ENCODE measurements around the gene SAMD14.

The SAMD14 gene

DNA sequence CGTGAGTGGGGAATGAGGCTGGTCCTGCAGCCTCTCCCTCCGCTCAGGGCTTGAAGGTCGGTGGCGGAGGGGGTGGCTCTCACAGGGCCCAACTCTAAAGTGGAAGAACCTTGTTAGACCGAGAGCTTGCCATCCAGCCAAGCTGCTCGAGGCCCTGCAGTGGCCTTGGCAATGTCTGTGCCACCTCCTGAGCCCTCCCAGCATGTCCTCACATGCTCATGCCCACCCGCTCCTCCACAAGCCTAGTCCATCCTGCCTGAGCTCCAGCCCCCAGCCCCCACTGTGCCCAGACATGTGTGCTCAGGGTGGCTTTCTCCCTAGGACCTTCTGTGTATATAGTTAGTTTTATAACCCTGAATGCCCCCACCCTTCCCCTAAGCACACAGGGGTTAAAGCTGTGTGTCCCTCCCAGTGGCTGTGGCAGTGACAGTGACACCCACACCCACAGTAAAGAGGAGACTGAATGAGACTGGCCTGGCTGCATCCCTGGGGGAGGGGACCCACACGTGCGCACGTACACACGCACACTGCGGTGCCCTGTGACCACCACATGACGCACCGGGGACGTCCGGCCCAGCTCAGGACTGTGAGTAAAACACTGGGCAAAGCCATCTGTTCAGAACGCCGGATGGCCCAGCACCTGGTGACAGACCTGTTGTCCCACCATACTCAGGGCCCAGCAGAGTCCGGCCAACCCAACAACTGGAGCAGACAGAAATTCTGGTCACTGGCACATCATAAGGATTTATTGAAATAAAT, 19.2 kb downstream of the SAMD14 start:
- no peak overlapping the region for H3K27ac Mint-ChIP-seq
- no peak for ATAC-seq (replicated peaks)

GRCh38 chr17:50109785-50110184, 20.2 kb downstream of the SAMD14 start:
- H3K4me3 Mint-ChIP-seq, result no peak overlapping the region
- peaks cover 9 to 18% of the 10 kb centered on the region in 2 donors for H3K36me3 Mint-ChIP-seq
- H3K27me3 Mint-ChIP-seq, result peaks cover 11 to 19% of the 10 kb centered on the region in 2 donors
- ATAC-seq (replicated peaks) (no peak), DNase-seq (no peak)
- H3K27ac Mint-ChIP-seq, result no peak overlapping the region
- H3K4me1 Mint-ChIP-seq, result peaks cover under 1% of the 10 kb centered on the region in 2 donors
- H3K9me3 Mint-ChIP-seq, result no peaks in the 10 kb centered on the region

More for the DNA sequence above, 19.2 kb downstream of the SAMD14 start:
- H3K4me1 Mint-ChIP-seq, result peaks cover 6 to 7% of the 10 kb centered on the region in 2 donors
- DNase-seq, result no peak
- H3K9me3 Mint-ChIP-seq, result no peaks in the 10 kb centered on the region
- H3K4me3 Mint-ChIP-seq, result no peak overlapping the region
- peaks cover 19 to 29% of the 10 kb centered on the region in 2 donors for H3K27me3 Mint-ChIP-seq
- H3K36me3 Mint-ChIP-seq, result peaks cover 1 to 9% of the 10 kb centered on the region in 2 donors

GRCh38 chr17:50109207-50109606, 20.8 kb downstream of the SAMD14 start:
- Mint-ChIP-seq H3K27me3 (peaks cover 11 to 13% of the 10 kb centered on the region in 2 donors), H3K27ac (peak overlapping the region; percentile 62), H3K4me1 (no peaks in the 10 kb centered on the region), H3K9me3 (no peaks in the 10 kb centered on the region), H3K4me3 (no peak overlapping the region), H3K36me3 (peaks cover 9 to 19% of the 10 kb centered on the region in 2 donors)
- no peak for ATAC-seq (replicated peaks)
- no peak for DNase-seq

- Mint-ChIP-seq H3K27me3 (peaks cover 6 to 7% of the 10 kb centered on the region in 2 donors), H3K4me1 (no peaks in the 10 kb centered on the region), H3K36me3 (peaks cover 9 to 19% of the 10 kb centered on the region in 2 donors), H3K27ac (no peak overlapping the region), H3K9me3 (no peaks in the 10 kb centered on the region), H3K4me3 (no peak overlapping the region)
- ATAC-seq (replicated peaks) (no peak), DNase-seq (no peak)
These were observed 21.4 kb downstream of the SAMD14 start for GRCh38 chr17:50108556-50108955.

GRCh38 chr17:50107790-50108414, 22.1 kb downstream of the SAMD14 start:
- ATAC-seq (replicated peaks) (no peak), DNase-seq (no peak)
- H3K27ac Mint-ChIP-seq, result no peak overlapping the region
- no peaks in the 10 kb centered on the region for H3K9me3 Mint-ChIP-seq
- no peaks in the 10 kb centered on the region for H3K4me1 Mint-ChIP-seq
- peaks cover under 1 to 2% of the 10 kb centered on the region in 2 donors for H3K27me3 Mint-ChIP-seq
- H3K4me3 Mint-ChIP-seq, result no peak overlapping the region
- peaks cover 9 to 19% of the 10 kb centered on the region in 2 donors for H3K36me3 Mint-ChIP-seq

DNA sequence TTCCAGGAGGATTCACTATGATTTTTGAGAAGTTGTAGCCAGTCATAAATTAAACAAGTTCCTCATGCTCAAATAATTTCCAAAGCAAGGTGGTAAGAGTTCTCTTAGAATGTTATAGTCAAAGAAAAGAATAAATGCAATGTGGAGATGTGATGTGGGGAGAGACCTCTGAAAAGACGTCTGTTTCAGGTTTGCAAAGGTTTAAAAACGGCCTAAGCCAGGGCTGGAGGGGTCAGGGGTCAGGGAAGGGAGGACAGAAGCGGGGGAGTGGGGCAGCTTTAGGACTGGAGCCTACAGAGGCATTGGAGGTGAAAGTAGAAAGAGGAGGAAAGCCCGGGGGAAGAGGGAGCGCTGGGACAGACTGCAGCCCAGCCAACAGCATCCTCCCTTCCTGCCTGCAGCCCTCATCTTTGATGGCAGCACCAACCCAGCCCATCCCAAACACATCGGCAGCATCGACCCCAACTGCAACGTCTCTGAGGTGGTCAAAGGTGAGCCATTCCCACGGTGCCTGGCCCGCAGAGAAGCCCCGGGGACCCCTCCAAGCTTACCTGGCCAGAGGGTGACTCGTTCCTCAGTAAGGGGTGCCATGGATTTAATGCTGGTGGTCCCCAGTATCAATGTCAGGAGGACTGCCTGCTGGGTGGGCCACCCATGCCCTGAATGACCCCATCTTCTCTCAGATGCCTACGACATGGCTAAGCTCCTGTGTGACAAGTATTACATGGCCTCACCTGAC, 23.4 kb downstream of the SAMD14 start:
- Mint-ChIP-seq H3K27me3 (no peaks in the 10 kb centered on the region), H3K36me3 (peaks cover 9 to 19% of the 10 kb centered on the region in 2 donors), H3K4me1 (no peaks in the 10 kb centered on the region), H3K4me3 (no peak overlapping the region), H3K9me3 (no peaks in the 10 kb centered on the region), H3K27ac (no peak overlapping the region)
- DNase-seq (no peak), ATAC-seq (replicated peaks) (no peak)

DNA sequence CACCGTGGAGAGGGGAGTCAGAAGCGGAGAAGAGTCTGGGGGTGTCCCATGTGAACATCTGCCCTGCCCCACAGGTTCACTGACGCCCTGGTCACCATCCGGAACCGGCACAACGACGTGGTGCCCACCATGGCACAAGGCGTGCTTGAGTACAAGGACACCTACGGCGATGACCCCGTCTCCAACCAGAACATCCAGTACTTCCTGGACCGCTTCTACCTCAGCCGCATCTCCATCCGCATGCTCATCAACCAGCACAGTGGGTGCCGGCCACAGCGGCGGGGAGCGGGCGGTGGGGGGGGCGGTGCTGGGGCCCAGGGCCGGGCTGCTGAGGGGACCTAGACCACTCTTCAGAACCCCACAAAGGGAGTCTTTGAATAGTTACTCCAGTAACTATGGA, 24.1 kb downstream of the SAMD14 start:
- no peaks in the 10 kb centered on the region for H3K27me3 Mint-ChIP-seq
- H3K4me3 Mint-ChIP-seq, result no peak overlapping the region
- no peaks in the 10 kb centered on the region for H3K4me1 Mint-ChIP-seq
- H3K36me3 Mint-ChIP-seq, result peaks cover 10 to 19% of the 10 kb centered on the region in 2 donors
- no peak for DNase-seq
- no peaks in the 10 kb centered on the region for H3K9me3 Mint-ChIP-seq
- H3K27ac Mint-ChIP-seq, result no peak overlapping the region
- no peak for ATAC-seq (replicated peaks)

DNA sequence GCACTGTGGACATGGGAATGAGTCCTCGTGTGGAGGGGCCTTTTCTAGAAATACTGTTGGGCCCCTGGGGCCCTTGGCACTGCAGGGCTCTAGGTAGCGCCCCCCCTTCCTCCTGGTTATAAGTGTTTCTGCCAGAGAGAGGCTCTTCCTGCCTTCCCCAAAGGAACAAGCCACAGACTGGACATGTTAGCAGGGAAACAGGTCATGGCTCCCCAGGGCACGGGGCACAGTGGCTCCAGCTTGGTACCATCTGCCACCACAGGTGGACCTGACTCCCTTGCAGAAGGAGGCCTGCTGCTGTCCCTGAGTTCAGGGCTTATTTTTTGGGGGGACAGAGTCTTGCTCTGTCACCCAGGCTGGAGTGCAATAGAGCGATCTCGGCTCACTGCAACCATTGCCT, 26.0 kb downstream of the SAMD14 start:
- Mint-ChIP-seq H3K9me3 (no peaks in the 10 kb centered on the region), H3K4me1 (peaks cover 2 to 7% of the 10 kb centered on the region in 2 donors), H3K27ac (no peak overlapping the region), H3K4me3 (no peak overlapping the region), H3K27me3 (no peaks in the 10 kb centered on the region), H3K36me3 (peaks cover 15 to 17% of the 10 kb centered on the region in 2 donors)
- DNase-seq, result no peak
- no peak for ATAC-seq (replicated peaks)

- Mint-ChIP-seq H3K9me3 (no peaks in the 10 kb centered on the region), H3K4me1 (peaks cover 2 to 7% of the 10 kb centered on the region in 2 donors), H3K27ac (no peak overlapping the region), H3K4me3 (no peak overlapping the region), H3K27me3 (no peaks in the 10 kb centered on the region), H3K36me3 (peaks cover 13 to 17% of the 10 kb centered on the region in 2 donors)
- ATAC-seq (replicated peaks) (no peak), DNase-seq (no peak)
These were observed 26.7 kb downstream of the SAMD14 start for GRCh38 chr17:50103252-50103651.

DNA sequence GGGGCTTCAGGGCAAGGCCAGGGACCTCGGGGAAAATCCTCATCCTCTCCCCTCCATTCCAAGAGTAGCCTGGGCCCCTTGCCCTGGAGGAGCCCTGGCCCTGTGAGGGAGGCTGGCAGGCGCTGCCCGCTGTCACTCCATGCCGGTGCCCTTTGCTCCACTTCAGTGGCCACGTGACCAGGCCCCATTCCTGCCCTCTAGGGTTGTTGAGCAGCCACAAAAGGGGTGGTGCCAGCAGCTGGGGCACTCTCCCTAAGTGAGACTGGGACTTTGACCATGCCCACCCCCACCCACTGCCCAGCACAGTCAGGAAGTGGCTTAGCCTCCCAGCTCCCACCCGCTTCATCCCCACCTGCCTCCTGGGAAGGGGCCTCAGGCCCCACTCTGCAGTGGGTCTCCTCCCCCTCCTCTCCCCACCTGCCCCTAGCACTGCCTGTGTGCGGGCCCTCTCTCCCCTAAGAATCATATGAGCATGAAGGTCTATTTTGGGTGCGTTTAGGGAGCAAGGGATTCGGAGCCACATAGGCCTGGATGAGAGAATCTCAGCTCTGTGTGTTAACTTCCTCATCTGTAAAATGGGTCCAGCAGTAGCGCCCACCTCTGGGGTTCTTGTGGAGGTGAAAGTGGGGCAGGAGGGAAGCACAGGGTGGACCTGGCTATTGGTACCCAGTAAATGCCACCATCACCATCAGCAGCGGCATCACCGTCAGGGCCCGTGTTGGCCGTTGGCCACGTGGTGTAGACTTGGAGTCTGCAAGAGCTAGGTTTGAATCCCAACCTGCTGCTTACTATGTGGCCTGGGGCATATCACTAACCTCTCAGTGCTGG, 27.6 kb downstream of the SAMD14 start:
- H3K4me3 Mint-ChIP-seq, result no peak overlapping the region
- no peak for ATAC-seq (replicated peaks)
- no peak overlapping the region for H3K27ac Mint-ChIP-seq
- H3K4me1 Mint-ChIP-seq, result peaks cover 3 to 7% of the 10 kb centered on the region in 2 donors
- H3K27me3 Mint-ChIP-seq, result no peaks in the 10 kb centered on the region
- DNase-seq, result no peak
- H3K9me3 Mint-ChIP-seq, result no peaks in the 10 kb centered on the region
- peaks cover 13 to 17% of the 10 kb centered on the region in 2 donors for H3K36me3 Mint-ChIP-seq

DNA sequence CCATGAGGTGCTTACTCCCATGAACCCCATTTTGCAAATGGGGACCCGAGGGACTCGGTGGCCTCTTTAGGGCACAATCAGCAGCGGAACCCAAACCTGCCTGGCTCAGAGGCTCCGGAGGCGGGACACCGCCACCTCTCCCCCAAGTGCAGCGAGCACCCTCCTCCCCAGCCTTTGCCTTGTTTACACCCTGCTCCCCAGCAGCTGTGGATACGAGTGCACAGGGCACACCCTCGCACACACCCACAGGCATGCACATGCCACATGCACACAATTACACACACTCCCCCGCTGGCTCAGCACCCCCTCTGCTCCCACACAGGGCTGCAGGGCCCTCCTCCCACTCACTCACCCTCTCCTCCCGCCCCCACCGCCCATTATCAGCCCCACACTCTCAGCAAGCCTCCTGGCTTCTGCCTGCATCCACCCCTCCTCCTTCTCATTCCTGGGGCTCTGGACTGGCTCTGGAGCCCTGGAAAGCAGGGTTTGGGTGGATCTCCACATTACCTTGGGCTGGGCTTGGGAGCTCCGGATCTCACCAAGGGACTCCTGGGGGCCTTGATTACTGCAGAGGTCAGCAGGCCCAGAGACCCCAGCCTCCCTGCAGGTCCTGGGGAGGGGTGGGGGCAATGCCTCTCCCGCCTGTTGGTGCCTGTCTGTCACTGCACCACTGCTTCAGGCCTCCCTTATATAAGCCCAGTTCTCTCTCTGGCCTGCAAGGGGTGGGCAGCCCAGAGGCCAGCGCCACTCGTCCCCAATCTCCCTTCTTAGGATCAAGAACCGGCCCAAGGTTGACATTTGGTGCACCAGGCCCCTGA, 28.4 kb downstream of the SAMD14 start:
- peaks cover 9 to 12% of the 10 kb centered on the region in 2 donors for H3K4me1 Mint-ChIP-seq
- no peak overlapping the region for H3K4me3 Mint-ChIP-seq
- no peak overlapping the region for H3K27ac Mint-ChIP-seq
- peaks cover 13 to 17% of the 10 kb centered on the region in 2 donors for H3K36me3 Mint-ChIP-seq
- ATAC-seq (replicated peaks), result no peak
- no peaks in the 10 kb centered on the region for H3K9me3 Mint-ChIP-seq
- DNase-seq, result no peak
- H3K27me3 Mint-ChIP-seq, result no peaks in the 10 kb centered on the region

- Mint-ChIP-seq H3K36me3 (peaks cover 13 to 17% of the 10 kb centered on the region in 2 donors), H3K9me3 (no peaks in the 10 kb centered on the region), H3K4me1 (peaks cover 15 to 18% of the 10 kb centered on the region in 2 donors), H3K27ac (no peak overlapping the region), H3K27me3 (no peaks in the 10 kb centered on the region), H3K4me3 (no peak overlapping the region)
- DNase-seq (no peak), ATAC-seq (replicated peaks) (no peak)
These were observed 29.0 kb downstream of the SAMD14 start for GRCh38 chr17:50100921-50101345.

GRCh38 chr17:50100480-50100883, 29.5 kb downstream of the SAMD14 start:
- H3K36me3 Mint-ChIP-seq, result peaks cover 13 to 14% of the 10 kb centered on the region in 2 donors
- H3K27me3 Mint-ChIP-seq, result no peaks in the 10 kb centered on the region
- H3K4me3 Mint-ChIP-seq, result no peak overlapping the region
- H3K9me3 Mint-ChIP-seq, result no peaks in the 10 kb centered on the region
- ATAC-seq (replicated peaks), result no peak
- H3K27ac Mint-ChIP-seq, result no peak overlapping the region
- H3K4me1 Mint-ChIP-seq, result peaks cover 19 to 22% of the 10 kb centered on the region in 2 donors
- DNase-seq, result no peak

Measured in stimulated activated naive B cell treated with anti-CD40 and anti-IgM and Interleukin-4, amounts not matched to agents 10 μg/mL and 1 μg/mL and 100 μg/mL, for 72 hours (primary cell).